SU-DHL-6 (cell line): ENCODE data around the gene ACTMAP.
A peak's percentile ranks its signal among the peaks of the same experiment; 100 is the strongest.

ENCODE experiments used
- H2AFZ ChIP-seq: fragments of 200-600 bp; sonication (generic); 2 replicates; pipeline ENCODE4 v1.6.1; 2014; ENCODE audit warnings: low read depth, mild to moderate bottlenecking, moderate library complexity, mixed read lengths, antibody characterized with exemption, low read length; ENCODE audit not compliant: severe bottlenecking
- H3F3A ChIP-seq: fragments of 200-600 bp; shearing (Covaris generic); 2 replicates; pipeline ENCODE4 v1.6.0; 2016; ENCODE audit warnings: antibody characterized with exemption, mild to moderate bottlenecking; ENCODE audit not compliant: insufficient read depth
- H3K27ac ChIP-seq: fragments of 200-600 bp; sonication (generic); 2 replicates; pipeline ENCODE4 v1.5.1; 2016; ENCODE audit warnings: low read depth, mild to moderate bottlenecking, low read length, moderate library complexity, mixed read lengths
- H3K27me3 ChIP-seq: fragments of 200-600 bp; sonication (generic), shearing (Covaris generic); 2 replicates; pipeline ENCODE4 v1.6.0; 2014; ENCODE audit warnings: mild to moderate bottlenecking, low read length
- H3K36me3 ChIP-seq: fragments of 200-600 bp; sonication (generic); 2 replicates; pipeline ENCODE4 v1.6.1; 2014; ENCODE audit warnings: mild to moderate bottlenecking, low read length, mixed read lengths
- H3K4me2 ChIP-seq: fragments of 300-600, 200-600 bp; shearing (Covaris generic), sonication (generic); 2 replicates; pipeline ENCODE4 v1.6.0; 2014; ENCODE audit warnings: low read length, low read depth, mild to moderate bottlenecking; ENCODE audit not compliant: poor library complexity, severe bottlenecking
- H3K4me3 ChIP-seq: fragments of 200-600 bp; sonication (generic); 2 replicates; pipeline ENCODE4 v1.5.1; 2014; ENCODE audit warnings: antibody characterized with exemption, low read length, mild to moderate bottlenecking, mixed read lengths; ENCODE audit not compliant: insufficient read depth, poor library complexity, severe bottlenecking
- H3K79me2 ChIP-seq: fragments of 200-600 bp; sonication (generic); 2 replicates; pipeline ENCODE4 v1.6.1; 2014; ENCODE audit warnings: mild to moderate bottlenecking, low read length, moderate library complexity; ENCODE audit not compliant: insufficient read depth
- H3K9ac ChIP-seq: fragments of 200-600 bp; sonication (generic); 2 replicates; pipeline ENCODE4 v1.7.0; 2014; ENCODE audit warnings: mild to moderate bottlenecking, low read length
- H3K9me2 ChIP-seq: fragments of 200-600 bp; sonication (generic); replicated peaks from 2 replicates; pipeline ENCODE4 v1.6.1; 2014; ENCODE audit warnings: low read length; ENCODE audit not compliant: insufficient read depth
- H3K9me3 ChIP-seq: fragments of 200-600 bp; sonication (generic); 2 replicates; pipeline ENCODE4 v1.6.1; 2014; ENCODE audit warnings: low read length, mixed read lengths; ENCODE audit not compliant: insufficient read depth
- H4K20me1 ChIP-seq: fragments of 200-600 bp; sonication (generic); 2 replicates; pipeline ENCODE4 v1.6.1; 2014; ENCODE audit warnings: low read depth, mild to moderate bottlenecking, antibody characterized with exemption, low read length, moderate library complexity, mixed read lengths
- CTCF ChIP-seq: fragments of 200-600 bp; sonication (generic); IDR thresholded peaks from one replicate; pipeline ENCODE4 v1.5.1; 2017; ENCODE audit warnings: antibody characterized with exemption, mild to moderate bottlenecking, low read length, moderate library complexity; ENCODE audit not compliant: insufficient read depth, poor library complexity, severe bottlenecking
- EZH2phosphoT487 ChIP-seq: fragments of 200-600 bp; sonication (generic), shearing (Covaris generic); conservative IDR thresholded peaks from 2 replicates; pipeline ENCODE4 v1.6.1; 2018; ENCODE audit warnings: mild to moderate bottlenecking, antibody characterized with exemption, low read length, moderate library complexity, mixed read lengths

The ACTMAP gene

GRCh38 chr19:40778706-40779284, 28.5 kb upstream of the ACTMAP start:
- Histone ChIP-seq H3K9ac (peak overlapping the region; percentile 68), H3K27me3 (no peaks in the 10 kb centered on the region), H3K9me3 (no peaks in the 10 kb centered on the region), H3K9me2 (no peaks in the 10 kb centered on the region), H3K79me2 (peaks cover 10% of the 10 kb centered on the region; the same call in 1 of the 2 replicates), H3K27ac (peak overlapping the region; percentile 98), H3K36me3 (no peaks in the 10 kb centered on the region), H3F3A (peaks cover 16% of the 10 kb centered on the region), H4K20me1 (no peaks in the 10 kb centered on the region), H3K4me2 (peak overlapping the region; percentile 75), H3K4me3 (peak overlapping the region; percentile 68), H2AFZ (peak overlapping the region; percentile 60)
- no peak for TF ChIP-seq EZH2phosphoT487
- no peak for TF ChIP-seq CTCF

- Histone ChIP-seq H3K9me2 (no peaks in the 10 kb centered on the region), H3K4me2 (peak within 1 kb of the TSS; percentile 96), H2AFZ (peak within 1 kb of the TSS; percentile 60), H4K20me1 (no peaks in the 10 kb centered on the region), H3K9ac (peak within 1 kb of the TSS; percentile 68), H3K27me3 (no peaks in the 10 kb centered on the region), H3K79me2 (peaks cover 10% of the 10 kb centered on the region; the same call in 1 of the 2 replicates), H3F3A (peaks cover 17% of the 10 kb centered on the region), H3K27ac (peak within 1 kb of the TSS; percentile 98), H3K36me3 (no peaks in the 10 kb centered on the region), H3K9me3 (no peaks in the 10 kb centered on the region), H3K4me3 (peak within 1 kb of the TSS; percentile 68)
- no peak for TF ChIP-seq EZH2phosphoT487
- TF ChIP-seq CTCF, result no peak
These were observed 27.8 kb upstream of the ACTMAP start, which contains the start of gene RAB4B for GRCh38 chr19:40777937-40778705. RAB4B (plus strand) TSS chr19:40778247; CDS start chr19:40778376, 129 bp downstream.

- Histone ChIP-seq H3K9ac (peak overlapping the region; percentile 68), H3K9me2 (no peaks in the 10 kb centered on the region), H4K20me1 (no peaks in the 10 kb centered on the region), H3K4me2 (peak overlapping the region; percentile 96), H3K9me3 (no peaks in the 10 kb centered on the region), H3K27ac (peak overlapping the region; percentile 98), H3K36me3 (no peaks in the 10 kb centered on the region), H3F3A (peaks cover 17% of the 10 kb centered on the region), H2AFZ (no peak overlapping the region), H3K79me2 (peaks cover 10% of the 10 kb centered on the region; the same call in 1 of the 2 replicates), H3K27me3 (no peaks in the 10 kb centered on the region), H3K4me3 (peak overlapping the region; percentile 56)
- no peak for TF ChIP-seq CTCF
- TF ChIP-seq EZH2phosphoT487, result no peak
These were observed 27.3 kb upstream of the ACTMAP start for GRCh38 chr19:40777645-40777936.
